SKM-1 treated with dmso at 0.1 percent for 144 hours (cell line): ENCODE measurements around the gene STEAP2.

Experiments used
- DNase-seq: peaks from one replicate; lab custom pipeline; 2025; ENCODE audit not compliant: unreplicated experiment; lab: John Stamatoyannopoulos, UW

The STEAP2 gene

GRCh38 chr7:90192876-90193750 lies 18.4 kb upstream of the STEAP2 start:
- DNase-seq = no peak

GRCh38 chr7:90194911-90195809 lies 16.4 kb upstream of the STEAP2 start:
- no peak for DNase-seq

- no peak for DNase-seq
These were observed 9.9 kb upstream of the STEAP2 start for GRCh38 chr7:90201500-90202195.

- no peak for DNase-seq
These were observed 3.6 kb upstream of the STEAP2 start for GRCh38 chr7:90207956-90208355.

GRCh38 chr7:90209776-90210175 lies 1.8 kb upstream of the STEAP2 start:
- no peak for DNase-seq

- no peak for DNase-seq
These were observed 1.1 kb upstream of the STEAP2 start for GRCh38 chr7:90210475-90210874.

- DNase-seq = no peak
These were observed 559 bp upstream of the STEAP2 start for GRCh38 chr7:90210981-90211380.

GRCh38 chr7:90212149-90212495 lies 582 bp downstream of the STEAP2 start:
- no peak for DNase-seq

GRCh38 chr7:90213521-90213920 lies 2.0 kb downstream of the STEAP2 start:
- DNase-seq = no peak

- DNase-seq = no peak
These were observed 4.6 kb downstream of the STEAP2 start for GRCh38 chr7:90216080-90216674.

- no peak for DNase-seq
These were observed 5.2 kb downstream of the STEAP2 start for GRCh38 chr7:90216771-90217170.

- no peak for DNase-seq
These were observed 10.8 kb downstream of the STEAP2 start for GRCh38 chr7:90222390-90222789.

- no peak for DNase-seq
These were observed 11.5 kb downstream of the STEAP2 start for GRCh38 chr7:90222811-90223725.

GRCh38 chr7:90224195-90224594 lies 12.7 kb downstream of the STEAP2 start:
- DNase-seq = no peak

- DNase-seq = no peak
These were observed 13.6 kb downstream of the STEAP2 start for GRCh38 chr7:90225181-90225580.

GRCh38 chr7:90225601-90226000 lies 14.1 kb downstream of the STEAP2 start:
- no peak for DNase-seq

GRCh38 chr7:90227259-90227658 lies 15.7 kb downstream of the STEAP2 start:
- DNase-seq = no peak

GRCh38 chr7:90229682-90230081 lies 18.1 kb downstream of the STEAP2 start:
- no peak for DNase-seq

GRCh38 chr7:90230834-90231233 lies 19.3 kb downstream of the STEAP2 start:
- DNase-seq = no peak

GRCh38 chr7:90231304-90231703 lies 19.8 kb downstream of the STEAP2 start:
- DNase-seq = no peak
